Measurements from ENCODE around the gene IL7R.

Gene IL7R

DNA sequence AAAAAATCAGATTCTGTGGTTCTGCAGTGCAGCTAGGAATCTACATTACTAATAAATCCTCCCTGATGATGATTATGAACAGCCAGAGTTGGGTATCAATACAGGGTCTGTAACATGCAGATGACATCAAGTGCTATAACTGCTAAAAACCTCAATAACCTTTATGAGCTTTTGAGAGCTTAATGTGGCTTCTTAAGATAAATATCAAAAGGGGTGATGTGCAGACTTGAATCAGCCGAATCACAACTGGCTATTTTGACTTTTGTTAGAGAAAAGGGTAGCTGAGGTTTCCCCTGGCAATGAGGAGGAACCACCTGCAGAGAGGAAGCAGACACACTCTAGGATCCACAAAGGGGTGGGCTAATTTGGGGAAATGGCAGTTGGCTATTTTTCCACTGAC, 51.5 kb downstream of the IL7R start:
- DNase-seq (ENCODE audit: low read depth, low spot score) = no peak

- DNase-seq (ENCODE audit: low read depth, low spot score) = no peak
Measured at GRCh38 chr5:35908814-35909213, 52.1 kb downstream of the IL7R start.

DNA sequence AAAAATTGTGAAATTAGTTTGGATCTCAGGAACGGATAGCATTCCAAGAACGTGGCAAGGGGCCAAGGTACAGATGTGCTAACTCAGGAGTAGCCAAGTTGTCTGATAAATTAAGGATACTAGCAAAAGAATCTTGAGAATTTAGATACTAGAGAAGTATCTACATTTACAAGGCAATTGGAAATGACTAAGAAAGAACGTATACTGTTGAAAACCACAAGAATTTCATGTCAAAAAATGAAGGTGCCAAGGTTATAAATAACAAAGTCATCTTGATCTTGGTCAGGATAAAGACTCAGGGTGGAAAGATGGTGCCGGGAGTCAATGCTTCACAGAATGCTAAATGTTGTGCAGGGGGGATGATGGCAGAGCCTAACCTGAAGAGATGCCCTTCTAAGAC, 62.5 kb downstream of the IL7R start:
- no peak for DNase-seq (ENCODE audit: low read depth, low spot score)

GRCh38 chr5:35920890-35921289, 64.2 kb downstream of the IL7R start:
- no peak for DNase-seq (ENCODE audit: low read depth, low spot score)

DNA sequence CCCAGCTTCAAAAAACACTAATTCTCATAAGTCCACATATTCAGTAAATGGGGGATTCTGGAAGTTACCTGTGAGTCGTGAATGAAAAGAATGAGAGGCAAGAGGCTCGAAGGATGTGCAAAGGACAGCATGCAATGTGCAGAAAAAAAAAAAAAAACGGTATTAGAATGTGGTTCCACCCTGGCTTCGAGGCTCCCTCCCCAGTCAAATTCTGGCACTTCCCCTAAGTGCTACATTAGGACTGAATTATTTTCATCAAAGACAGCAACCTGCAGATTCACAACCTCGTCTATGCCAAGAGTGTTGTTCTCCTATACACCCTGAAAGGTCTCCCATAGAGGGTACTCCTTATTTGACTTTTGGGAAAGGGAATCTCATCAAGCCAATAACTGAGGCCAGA, 65.2 kb downstream of the IL7R start:
- DNase-seq (ENCODE audit: low read depth, low spot score) = no peak

DNA sequence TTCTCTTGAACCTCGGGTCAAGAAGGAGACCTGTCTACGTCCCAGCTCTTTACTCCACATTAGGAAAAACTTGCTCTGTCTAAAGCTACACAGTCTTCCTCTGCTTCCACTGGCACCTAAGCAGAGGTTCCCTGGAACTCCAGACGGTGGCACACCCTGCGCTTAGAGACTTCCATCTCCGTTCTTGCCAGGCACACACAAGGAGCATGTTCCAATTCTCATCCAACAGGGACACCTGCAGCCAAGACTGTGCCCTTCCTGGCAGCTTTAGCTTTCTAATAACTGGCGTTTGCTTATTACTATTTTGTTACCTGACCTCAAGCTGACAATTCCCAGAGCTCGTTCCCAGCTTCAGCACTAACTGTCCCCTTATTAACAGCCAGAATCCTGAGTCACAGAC, 65.8 kb downstream of the IL7R start:
- no peak for DNase-seq (ENCODE audit: low read depth, low spot score)

- no peak for DNase-seq (ENCODE audit: low read depth, low spot score)
Measured at GRCh38 chr5:35924122-35924949, 67.6 kb downstream of the IL7R start.

GRCh38 chr5:35924950-35925722, 68.4 kb downstream of the IL7R start:
- DNase-seq (ENCODE audit: low read depth, low spot score) = peak; percentile 69

DNA sequence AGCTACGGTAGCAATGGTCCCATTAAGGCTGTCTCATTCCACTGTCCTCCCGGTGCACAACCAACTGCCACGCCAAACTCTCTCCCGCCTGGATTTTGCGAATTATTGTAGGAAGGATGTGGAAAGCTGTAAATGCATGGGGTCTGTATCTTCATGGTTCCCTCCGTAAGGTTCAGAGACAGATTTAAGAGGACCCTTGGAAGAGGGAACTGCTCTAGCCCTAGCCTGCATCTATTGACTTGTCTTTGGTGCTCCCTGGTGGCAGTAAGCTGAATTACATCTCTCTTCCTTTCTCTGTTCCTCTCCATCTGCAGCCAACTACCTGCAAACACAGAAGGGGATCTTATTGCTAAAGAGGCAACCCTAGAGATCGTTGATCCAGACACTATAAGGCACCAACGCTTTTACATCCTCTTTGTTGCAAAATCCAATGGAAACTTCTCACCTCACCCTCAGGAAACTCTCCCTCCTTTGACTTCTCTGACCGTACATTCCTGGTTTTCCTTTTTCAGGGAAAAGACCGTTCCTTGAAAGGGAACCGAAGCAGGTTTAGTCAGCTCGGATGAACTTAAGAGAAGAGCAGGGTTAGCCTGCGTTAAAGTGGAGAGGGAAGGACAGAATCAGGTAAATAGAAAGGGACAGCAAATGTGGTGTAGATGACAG, 69.8 kb downstream of the IL7R start:
- DNase-seq (ENCODE audit: low read depth, low spot score) = peak; percentile 50

Measured in activated CD4-positive, CD25-positive, alpha-beta regulatory T cell treated with anti-CD3 and anti-CD28 coated beads, Interleukin-2, amount 50 U/mL, for 16 hours (primary cell).